DMS 273 (cell line): ENCODE measurements around the gene CCDC50.

Experiments
- DNase-seq: peaks from one replicate; lab custom pipeline; 2025; ENCODE audit not compliant: unreplicated experiment; lab: John Stamatoyannopoulos, UW

The CCDC50 gene

GRCh38 chr3:191415566-191415965, 86.4 kb downstream of the CCDC50 start:
- DNase-seq: no peak

GRCh38 chr3:191417457-191417729, 88.2 kb downstream of the CCDC50 start:
- no peak for DNase-seq

- DNase-seq: no peak
These were observed 91.6 kb downstream of the CCDC50 start for GRCh38 chr3:191420771-191421170.

GRCh38 chr3:191424881-191425280, 95.7 kb downstream of the CCDC50 start:
- no peak for DNase-seq

GRCh38 chr3:191425322-191425734, 96.1 kb downstream of the CCDC50 start:
- DNase-seq: no peak

GRCh38 chr3:191426311-191426710, 97.1 kb downstream of the CCDC50 start:
- no peak for DNase-seq

- no peak for DNase-seq
These were observed 99.0 kb downstream of the CCDC50 start for GRCh38 chr3:191428177-191428576.

- DNase-seq: no peak
These were observed 100.9 kb downstream of the CCDC50 start for GRCh38 chr3:191430103-191430502.

- DNase-seq: no peak
These were observed 102.1 kb downstream of the CCDC50 start for GRCh38 chr3:191431160-191431822.

- DNase-seq: no peak
These were observed 103.0 kb downstream of the CCDC50 start for GRCh38 chr3:191432162-191432561.

- no peak for DNase-seq
These were observed 104.8 kb downstream of the CCDC50 start for GRCh38 chr3:191434024-191434423.

GRCh38 chr3:191435981-191436380, 106.8 kb downstream of the CCDC50 start:
- no peak for DNase-seq

- DNase-seq: no peak
These were observed 109.1 kb downstream of the CCDC50 start for GRCh38 chr3:191438150-191438814.

GRCh38 chr3:191440532-191440931, 111.3 kb downstream of the CCDC50 start:
- DNase-seq: no peak

- no peak for DNase-seq
These were observed 112.5 kb downstream of the CCDC50 start for GRCh38 chr3:191441687-191442086.

GRCh38 chr3:191444569-191444968, 115.4 kb downstream of the CCDC50 start:
- no peak for DNase-seq
